SK-N-MC (cell line): Measurements from ENCODE around the gene ATF7IP.

ENCODE experiments used
- DNase-seq: peaks from one replicate; pipeline ENCODE4 v3.0.0-alpha.2; 2011; ENCODE audit warnings: low read depth, low spot score
- H3K27ac ChIP-seq: fragments of 200-600 bp; sonication (generic); 2 replicates; pipeline ENCODE4 v1.5.1; 2016; ENCODE audit warnings: mixed run types
- H3K36me3 ChIP-seq: fragments of 200-600 bp; sonication (generic); 2 replicates; pipeline ENCODE4 v1.6.1; 2017; ENCODE audit warnings: antibody characterized with exemption, low read length, mixed read lengths; ENCODE audit not compliant: insufficient read depth
- H3K4me3 ChIP-seq: fragments of 200-600 bp; sonication (generic); 2 replicates; pipeline ENCODE4 v1.5.1; 2016
- H3K9ac ChIP-seq: fragments of 200-600 bp; sonication (generic); 2 replicates; pipeline ENCODE4 v1.8.0; 2017; ENCODE audit warnings: mixed run types, mixed read lengths; ENCODE audit not compliant: insufficient read length
- H3K9me3 ChIP-seq: fragments of 200-600 bp; sonication (generic); 2 replicates; pipeline ENCODE4 v1.6.1; 2017; ENCODE audit warnings: low read depth, mild to moderate bottlenecking, antibody characterized with exemption, low read length, moderate library complexity, mixed read lengths
- EZH2 ChIP-seq: fragments of 200-600 bp; sonication (generic); IDR thresholded peaks from one replicate; pipeline ENCODE4 v1.6.1; 2017; ENCODE audit warnings: antibody characterized with exemption
- FOXP2 ChIP-seq: optimal IDR thresholded peaks from 2 replicates; pipeline ENCODE3; 2011; ENCODE audit warnings: mild to moderate bottlenecking, moderate library complexity; ENCODE audit not compliant: insufficient read depth; ENCODE audit errors: extremely low read length, control extremely low read depth
- POLR2AphosphoS5 ChIP-seq: IDR thresholded peaks from 2 replicates; pipeline ENCODE4 v1.6.1; 2012; ENCODE audit warnings: mild to moderate bottlenecking, low read depth, low read length, borderline replicate concordance

The ATF7IP gene

DNA sequence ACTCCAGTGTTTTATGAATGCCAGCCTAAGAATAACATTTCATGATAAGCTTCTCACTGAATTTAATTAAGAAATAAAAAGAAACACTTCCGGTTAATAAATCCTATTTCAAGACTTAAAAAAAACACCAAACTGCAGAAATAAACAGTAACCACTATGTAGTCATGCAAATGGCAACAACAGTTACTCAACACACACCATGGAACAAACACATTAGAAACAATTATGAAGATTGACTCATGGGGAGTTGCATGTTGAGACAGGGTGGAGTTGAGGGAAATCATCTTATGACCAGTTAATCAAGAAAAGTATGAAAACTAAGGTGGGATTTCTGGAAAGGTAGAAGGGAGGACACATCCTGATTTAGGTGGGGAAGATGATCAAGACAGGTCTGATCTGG lies 149.5 kb downstream of the ATF7IP start:
- H3K36me3 ChIP-seq = no peaks in the 10 kb centered on the region
- H3K9ac ChIP-seq = no peak overlapping the region
- DNase-seq = no peak
- no peak overlapping the region for H3K4me3 ChIP-seq
- no peaks in the 10 kb centered on the region for H3K9me3 ChIP-seq
- TF ChIP-seq POLR2AphosphoS5 = no peak
- no peak for TF ChIP-seq EZH2
- no peak overlapping the region for H3K27ac ChIP-seq

GRCh38 chr12:14521822-14522221 lies 156.3 kb downstream of the ATF7IP start:
- Histone ChIP-seq H3K36me3 (no peaks in the 10 kb centered on the region), H3K9me3 (no peaks in the 10 kb centered on the region; the same call in 1 of the 2 replicates), H3K27ac (no peak overlapping the region), H3K9ac (no peak overlapping the region), H3K4me3 (no peak overlapping the region)
- TF ChIP-seq FOXP2 = no peak
- TF ChIP-seq POLR2AphosphoS5 = no peak
- TF ChIP-seq EZH2 = no peak
- no peak for DNase-seq

DNA sequence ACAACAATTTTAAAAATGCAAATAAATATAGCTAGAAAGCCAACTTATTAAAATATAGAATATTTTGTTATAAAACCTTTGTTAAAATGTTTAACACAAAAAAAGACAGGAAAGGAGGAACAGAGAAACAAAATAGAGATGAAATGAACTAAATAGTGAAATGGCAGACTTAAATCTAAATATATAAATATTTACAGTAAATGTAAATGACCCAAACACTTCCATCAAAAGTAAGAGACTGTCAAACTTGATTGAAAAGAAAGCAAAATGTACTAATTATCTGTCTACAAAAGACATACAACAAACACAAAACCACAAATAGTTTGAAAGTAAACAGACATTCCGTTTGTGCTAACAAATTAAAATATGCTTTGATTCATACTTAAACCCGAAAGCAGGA lies 160.5 kb downstream of the ATF7IP start:
- Histone ChIP-seq H3K36me3 (no peaks in the 10 kb centered on the region), H3K4me3 (no peak overlapping the region), H3K9ac (no peak overlapping the region), H3K27ac (no peak overlapping the region), H3K9me3 (no peaks in the 10 kb centered on the region; the same call in 1 of the 2 replicates)
- TF ChIP-seq FOXP2 (no peak), POLR2AphosphoS5 (no peak), EZH2 (no peak)
- DNase-seq = no peak

DNA sequence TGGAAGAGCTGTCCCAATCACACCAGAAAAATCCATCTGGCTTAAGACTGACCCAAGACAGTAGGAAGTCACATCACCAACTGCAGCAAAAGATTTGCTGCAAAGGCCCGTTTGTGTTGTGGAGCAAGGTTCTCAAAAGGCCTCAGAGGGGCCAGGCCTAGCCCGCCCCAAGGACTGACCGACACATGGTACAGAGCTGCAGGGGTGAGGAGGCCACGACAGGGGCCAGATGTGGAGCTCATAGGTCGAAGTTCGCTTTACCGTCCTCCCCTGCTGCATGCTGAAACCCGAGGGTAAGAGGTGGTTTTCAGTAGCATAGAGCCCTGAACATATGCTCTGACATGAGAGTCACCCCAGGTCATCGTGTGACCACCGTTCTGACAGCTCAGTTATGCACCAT lies 166.7 kb downstream of the ATF7IP start:
- Histone ChIP-seq H3K27ac (no peak overlapping the region), H3K4me3 (no peak overlapping the region), H3K9me3 (no peaks in the 10 kb centered on the region), H3K36me3 (no peaks in the 10 kb centered on the region), H3K9ac (no peak overlapping the region)
- no peak for DNase-seq
- no peak for TF ChIP-seq POLR2AphosphoS5
- no peak for TF ChIP-seq FOXP2

GRCh38 chr12:14537088-14537487 lies 171.6 kb downstream of the ATF7IP start:
- Histone ChIP-seq H3K9ac (no peak overlapping the region), H3K27ac (no peak overlapping the region), H3K4me3 (no peak overlapping the region), H3K9me3 (no peaks in the 10 kb centered on the region), H3K36me3 (no peaks in the 10 kb centered on the region)
- no peak for DNase-seq
- TF ChIP-seq POLR2AphosphoS5 (no peak), EZH2 (no peak), FOXP2 (no peak)

GRCh38 chr12:14540801-14541462 lies 175.4 kb downstream of the ATF7IP start:
- H3K27ac ChIP-seq = no peak overlapping the region
- H3K36me3 ChIP-seq = no peaks in the 10 kb centered on the region
- no peaks in the 10 kb centered on the region for H3K9me3 ChIP-seq
- H3K9ac ChIP-seq = no peak overlapping the region
- TF ChIP-seq EZH2 = no peak
- no peak for TF ChIP-seq FOXP2
- no peak for TF ChIP-seq POLR2AphosphoS5
- DNase-seq = no peak
- H3K4me3 ChIP-seq = no peak overlapping the region

DNA sequence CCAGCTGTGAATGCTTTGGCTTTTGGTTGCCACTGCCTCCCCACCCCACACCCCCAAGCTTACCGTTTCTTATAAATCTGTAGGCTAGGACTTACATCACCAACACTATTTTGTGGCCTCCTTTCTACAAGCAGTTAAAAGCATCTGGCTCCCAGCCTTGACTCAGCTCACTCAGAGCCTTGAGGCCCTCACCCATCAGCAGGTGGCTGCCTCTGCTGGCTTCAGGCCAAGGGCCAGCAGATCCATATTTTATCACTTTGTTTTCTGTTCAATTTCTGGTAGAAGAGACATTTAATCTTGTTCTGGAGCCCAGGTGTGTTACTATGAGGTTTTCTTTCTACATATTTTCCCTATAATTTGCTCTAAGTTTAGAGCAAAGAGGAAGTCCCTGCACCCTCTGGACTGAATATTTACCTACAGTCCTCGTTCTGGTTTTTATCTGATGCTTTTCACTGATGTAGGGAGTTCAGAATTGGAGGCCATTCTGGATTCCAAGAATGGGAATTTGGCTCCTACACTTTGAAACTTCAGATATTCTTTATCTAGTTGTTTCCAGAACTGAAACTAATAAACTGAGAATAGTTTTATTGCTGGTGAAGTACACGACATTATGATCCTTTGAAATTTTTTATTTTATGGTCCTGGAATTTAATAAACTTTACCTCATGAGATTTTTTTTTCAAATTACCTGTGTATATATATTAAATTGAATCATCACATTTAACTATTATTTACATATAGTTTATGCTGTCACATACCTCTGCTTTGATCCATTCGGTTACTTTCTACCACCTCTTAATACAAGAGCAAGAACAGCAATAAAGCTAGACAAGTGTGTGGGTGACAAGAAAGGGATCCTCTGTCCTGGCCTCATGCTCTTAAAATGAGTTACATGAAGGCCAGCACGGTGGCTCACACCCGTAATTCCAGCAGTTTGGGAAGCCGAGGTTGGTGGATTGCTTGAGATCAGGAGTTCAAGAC lies 180.0 kb downstream of the ATF7IP start:
- no peak overlapping the region for H3K4me3 ChIP-seq

DNA sequence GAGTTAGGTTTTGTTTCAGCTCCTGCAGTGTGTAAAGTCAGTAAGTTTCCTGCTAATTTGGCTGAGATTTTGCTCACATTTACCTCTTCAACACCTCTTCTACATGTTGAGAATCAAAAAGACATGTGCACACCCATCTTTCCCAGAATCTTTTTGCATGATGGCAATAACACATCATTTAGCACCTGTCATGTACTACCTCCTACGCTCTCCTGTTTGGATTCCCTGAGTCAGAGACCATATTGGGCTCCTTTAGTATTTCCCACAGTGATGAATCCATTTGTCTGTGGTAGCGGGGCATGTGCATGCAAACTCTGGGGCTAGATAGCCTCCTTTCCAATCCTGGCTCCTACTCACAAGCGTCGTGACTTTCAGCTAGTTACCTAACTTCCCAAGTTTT lies 182.1 kb downstream of the ATF7IP start:
- Histone ChIP-seq H3K27ac (no peak overlapping the region), H3K36me3 (no peaks in the 10 kb centered on the region), H3K4me3 (no peak overlapping the region), H3K9me3 (no peaks in the 10 kb centered on the region), H3K9ac (no peak overlapping the region)
- no peak for DNase-seq
- TF ChIP-seq FOXP2 (no peak), EZH2 (no peak), POLR2AphosphoS5 (no peak)

More for the DNA sequence above, 180.0 kb downstream of the ATF7IP start:
- TF ChIP-seq EZH2 (no peak), FOXP2 (no peak), POLR2AphosphoS5 (no peak)
- DNase-seq = no peak
- no peak overlapping the region for H3K9ac ChIP-seq
- H3K36me3 ChIP-seq = no peaks in the 10 kb centered on the region
- no peak overlapping the region for H3K27ac ChIP-seq
- no peaks in the 10 kb centered on the region for H3K9me3 ChIP-seq
